OCI-M2 (cell line): ENCODE measurements around the gene WDR7.

ENCODE experiments used
- DNase-seq: peaks from one replicate; lab custom pipeline; 2025; ENCODE audit not compliant: unreplicated experiment; lab: John Stamatoyannopoulos, UW

Gene WDR7

GRCh38 chr18:56878711-56879110, 227.6 kb downstream of the WDR7 start:
- no peak for DNase-seq

DNA sequence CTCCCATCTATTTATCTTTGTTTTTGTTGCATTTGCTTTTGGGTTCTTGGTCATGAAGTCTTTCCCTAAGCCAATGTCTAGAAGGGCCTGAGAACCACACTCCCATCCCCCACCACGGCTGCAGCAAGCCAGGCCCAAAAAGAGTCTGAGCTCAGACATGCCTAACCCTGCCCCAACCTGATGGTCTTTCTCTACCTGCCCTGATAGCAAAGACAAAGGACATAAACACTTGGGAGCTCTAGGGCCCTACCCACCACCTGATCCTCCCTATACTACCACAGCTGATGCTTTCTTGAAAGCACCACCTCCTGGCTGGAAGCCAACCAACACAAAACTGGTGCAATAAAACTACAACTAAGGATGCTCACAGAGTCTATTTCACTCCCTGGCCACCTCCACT, 233.4 kb downstream of the WDR7 start:
- no peak for DNase-seq

DNA sequence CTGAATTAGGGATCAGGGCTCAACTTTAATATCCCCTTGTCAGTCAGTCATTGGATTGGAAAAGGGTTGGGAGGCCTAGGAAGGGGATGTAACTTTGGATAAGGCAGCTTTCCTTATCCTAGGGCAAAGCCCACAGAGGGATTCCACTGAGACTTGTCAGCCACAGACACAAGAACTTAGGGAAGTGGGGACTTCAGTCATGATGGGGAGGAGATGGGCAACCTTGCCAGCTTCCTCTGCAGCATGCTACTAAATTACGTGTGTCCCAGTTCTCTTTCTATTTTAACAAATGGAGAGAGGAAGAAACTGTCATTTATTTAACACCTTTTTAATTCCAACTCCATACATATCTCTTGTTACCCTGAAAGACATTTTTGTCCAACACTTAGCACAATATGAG, 237.8 kb downstream of the WDR7 start:
- DNase-seq = no peak

DNA sequence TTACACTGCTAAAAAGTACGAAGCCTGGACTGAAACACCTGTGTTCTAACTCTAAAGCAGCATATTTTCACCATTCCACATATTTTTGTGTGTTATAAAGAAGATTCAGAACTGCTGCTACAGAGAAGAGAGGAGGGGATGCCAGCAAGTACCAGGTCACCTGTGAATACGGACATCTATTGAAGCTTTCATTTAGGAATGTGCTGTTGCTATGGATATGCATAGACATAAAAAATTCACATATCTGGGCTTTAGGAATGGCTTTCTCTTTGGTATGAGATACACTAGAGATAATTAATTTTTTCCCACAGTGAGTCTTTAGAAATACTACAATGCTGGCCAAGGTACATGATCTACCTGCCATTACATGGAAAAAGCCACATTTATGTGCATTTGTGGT, 238.5 kb downstream of the WDR7 start:
- DNase-seq = no peak

DNA sequence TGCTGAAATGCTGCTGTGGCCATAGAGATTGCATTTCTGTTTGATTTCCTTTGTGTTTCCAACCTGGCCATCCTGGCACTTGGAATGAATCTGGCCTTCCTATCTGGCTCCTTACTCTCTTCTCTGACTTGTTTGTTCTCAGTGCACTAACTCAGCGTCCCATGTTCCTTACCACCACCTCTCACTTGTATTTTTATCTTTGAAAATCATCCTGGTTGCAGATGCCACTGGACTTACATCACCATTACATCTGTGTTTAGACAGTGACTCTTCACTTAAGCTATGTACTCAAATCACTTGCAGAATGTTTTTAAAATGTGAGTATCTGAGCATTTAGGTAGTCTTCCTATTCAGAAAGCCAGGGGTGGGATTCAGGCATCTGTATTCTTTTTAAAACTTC, 239.5 kb downstream of the WDR7 start:
- DNase-seq = no peak

- DNase-seq = no peak
Observed at GRCh38 chr18:56891116-56891515, 240.0 kb downstream of the WDR7 start.

- DNase-seq = no peak
Observed at GRCh38 chr18:56891870-56892269, 240.7 kb downstream of the WDR7 start.

- DNase-seq = no peak
Observed at GRCh38 chr18:56897122-56897521, 246.0 kb downstream of the WDR7 start.

DNA sequence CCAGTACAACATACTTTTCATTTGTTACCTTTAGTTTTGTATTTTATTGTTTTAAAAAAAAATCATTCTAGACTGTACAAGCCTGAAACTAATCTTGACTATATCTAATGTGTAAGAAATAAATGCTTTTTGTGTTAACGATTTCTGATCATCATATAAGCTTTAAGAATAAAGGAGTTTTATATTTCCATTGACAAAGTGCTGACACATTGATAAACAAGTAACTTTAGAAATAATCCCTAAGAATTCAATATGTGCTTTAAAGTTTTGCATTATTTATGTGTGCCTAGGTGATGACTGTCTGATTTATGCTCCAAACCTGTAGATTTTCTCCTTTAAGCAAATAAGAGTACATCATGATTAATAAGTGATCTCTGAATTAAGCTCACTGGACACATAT, 248.5 kb downstream of the WDR7 start:
- no peak for DNase-seq

DNA sequence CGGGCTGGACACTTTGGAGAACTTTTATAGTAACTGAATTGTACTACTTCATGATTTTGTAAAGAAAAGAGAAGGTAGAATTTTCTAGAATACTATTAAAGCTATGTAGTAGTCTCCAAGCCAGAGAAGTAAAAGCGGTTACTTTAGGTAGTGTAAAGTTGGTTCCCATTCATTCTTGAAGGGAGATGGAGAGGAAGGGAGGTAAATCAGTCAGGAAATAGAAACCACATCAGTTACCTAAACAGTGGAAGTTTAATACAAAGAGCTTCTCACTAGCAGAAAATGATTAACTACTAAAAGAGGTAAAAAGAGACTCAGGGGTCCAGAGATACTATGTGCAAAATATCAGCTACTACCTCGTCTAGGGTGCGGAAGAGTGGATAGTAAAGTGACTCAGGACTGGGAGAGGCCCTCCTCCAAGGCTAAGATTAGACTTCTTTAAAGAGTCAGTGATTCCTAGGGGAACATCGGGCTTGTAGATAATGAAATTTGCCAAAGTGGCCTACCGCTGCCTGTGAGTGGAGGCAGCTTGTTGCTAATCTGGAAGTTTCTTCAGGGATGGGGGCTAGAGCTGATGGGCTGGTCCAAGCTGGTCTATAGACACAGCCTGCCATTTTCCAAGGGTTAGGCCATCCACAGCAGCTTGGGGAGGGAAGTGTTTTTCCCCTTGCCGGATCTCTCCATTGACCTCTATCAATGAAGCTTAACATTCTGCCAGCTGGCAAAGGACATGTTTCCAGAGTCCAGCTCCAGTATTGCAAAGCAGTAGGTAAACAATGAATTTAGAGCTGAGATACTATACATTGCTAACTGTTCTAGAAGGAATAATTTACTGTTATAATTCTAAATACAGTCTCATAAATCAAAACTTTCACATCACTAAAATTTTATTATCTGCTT, 249.3 kb downstream of the WDR7 start:
- no peak for DNase-seq

DNA sequence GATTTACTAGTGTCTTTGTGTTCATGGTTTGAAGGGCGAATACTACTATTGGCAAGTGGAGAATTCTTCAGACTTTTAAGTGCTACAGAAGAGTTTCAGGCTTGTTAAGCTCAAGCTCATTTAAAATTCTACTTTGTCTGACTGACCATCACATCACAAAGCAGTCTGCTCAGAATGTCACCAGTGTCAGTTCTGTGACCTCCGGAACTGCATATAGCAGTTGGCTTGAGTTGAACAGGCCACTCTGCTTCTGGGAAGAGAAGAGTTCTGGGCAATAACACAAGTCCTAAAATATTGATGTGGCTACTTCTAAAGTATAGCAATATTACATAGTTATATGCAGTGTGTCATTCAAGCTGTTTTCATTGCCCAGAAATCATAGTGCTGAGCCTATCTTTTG, 250.8 kb downstream of the WDR7 start:
- no peak for DNase-seq

DNA sequence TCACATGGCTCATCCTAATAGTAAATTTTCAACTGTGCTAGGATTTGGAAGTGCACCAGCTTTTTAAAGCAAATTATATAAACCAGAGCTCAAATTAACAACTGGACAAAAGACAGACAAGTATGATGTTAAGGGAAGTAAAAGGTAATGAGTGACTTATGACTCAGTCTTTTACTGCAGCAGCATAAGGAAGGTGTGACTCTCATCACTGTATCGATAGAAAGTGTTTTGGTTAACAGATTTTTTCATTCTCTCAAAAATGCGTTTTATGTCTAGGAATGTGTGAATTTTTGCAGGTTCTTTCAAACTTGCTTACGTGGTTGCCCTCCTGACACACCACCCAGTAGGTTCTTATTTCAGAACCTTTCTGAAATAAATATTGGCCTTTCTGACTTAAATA, 251.5 kb downstream of the WDR7 start:
- no peak for DNase-seq

- DNase-seq = no peak
Observed at GRCh38 chr18:56903686-56904085, 252.5 kb downstream of the WDR7 start.

DNA sequence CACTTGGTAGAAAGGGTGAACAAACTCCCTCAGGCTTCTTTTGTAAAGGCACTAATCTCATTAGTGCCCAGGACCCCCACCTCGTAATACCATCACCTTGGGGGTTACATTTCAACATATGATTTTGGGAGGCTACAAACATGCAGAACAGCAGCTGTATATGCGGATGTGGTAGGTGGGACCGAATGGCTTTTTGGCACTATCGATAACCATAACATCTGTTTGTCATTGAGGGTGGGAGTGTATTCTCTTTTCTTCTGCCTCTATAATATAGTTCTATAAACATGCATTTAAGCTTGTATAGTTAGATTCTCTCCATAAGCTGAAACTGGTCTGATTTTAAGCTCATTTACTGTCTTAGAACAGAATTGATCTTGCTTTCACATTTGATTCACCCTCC, 256.6 kb downstream of the WDR7 start:
- DNase-seq = no peak

DNA sequence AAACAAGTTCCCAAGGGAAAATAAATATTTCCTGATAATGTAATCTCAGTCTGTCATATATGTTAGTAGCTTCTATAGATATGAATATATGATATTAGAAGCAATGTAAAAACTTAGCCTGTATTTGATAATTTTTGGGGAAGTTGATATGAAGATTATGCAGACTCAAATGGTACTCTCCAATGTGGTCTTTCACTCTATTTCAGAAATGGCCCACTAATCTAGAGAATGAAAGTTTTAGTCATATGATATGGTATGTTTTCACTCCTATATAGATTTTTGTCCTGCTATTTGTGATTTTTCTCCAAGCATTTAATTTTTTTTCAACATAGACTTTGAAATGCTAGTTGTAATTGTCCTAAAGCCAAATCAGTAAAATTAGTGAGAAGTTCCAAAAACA, 259.1 kb downstream of the WDR7 start:
- no peak for DNase-seq

- DNase-seq = no peak
Observed at GRCh38 chr18:56910967-56911366, 259.8 kb downstream of the WDR7 start.

- no peak for DNase-seq
Observed at GRCh38 chr18:56913941-56914340, 262.8 kb downstream of the WDR7 start.

DNA sequence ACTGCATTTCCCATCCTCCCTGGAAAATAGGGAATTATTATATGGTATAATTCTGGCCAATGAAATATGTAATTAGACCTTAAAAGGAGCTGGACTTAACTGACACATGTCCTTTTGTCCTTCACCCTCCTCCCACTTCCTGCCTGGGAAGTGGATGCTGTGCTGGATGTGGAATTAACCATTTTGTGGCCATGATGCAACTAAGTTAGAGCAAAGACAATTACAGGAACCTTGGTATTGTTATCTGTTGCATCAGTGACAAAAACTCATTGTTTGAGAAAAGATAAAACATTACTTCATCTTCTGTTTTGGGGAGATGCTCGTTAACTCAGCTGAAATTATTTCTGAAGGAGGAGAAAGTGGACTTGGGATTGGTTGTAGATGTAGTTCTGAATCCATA, 268.0 kb downstream of the WDR7 start:
- no peak for DNase-seq

- DNase-seq = no peak
Observed at GRCh38 chr18:56921896-56922480, 270.8 kb downstream of the WDR7 start.

GRCh38 chr18:56926734-56927133, 275.6 kb downstream of the WDR7 start:
- DNase-seq = no peak

GRCh38 chr18:56927786-56928185, 276.6 kb downstream of the WDR7 start:
- no peak for DNase-seq

- no peak for DNase-seq
Observed at GRCh38 chr18:56929886-56930285, 278.7 kb downstream of the WDR7 start.

- no peak for DNase-seq
Observed at GRCh38 chr18:56933472-56933871, 282.3 kb downstream of the WDR7 start.
